Measurements from ENCODE around the gene C1QTNF6.
A peak's percentile ranks its signal among the peaks of the same experiment; 100 is the strongest.

C1QTNF6 gene

GRCh38 chr22:37190262-37190780, 2.3 kb upstream of the C1QTNF6 start:
- DNase-seq: no peak

- DNase-seq: peak; percentile 55
Measured at GRCh38 chr22:37188901-37189466, 937 bp upstream of the C1QTNF6 start.

- peak; percentile 48 for DNase-seq
Measured at GRCh38 chr22:37187552-37187890, 526 bp downstream of the C1QTNF6 start.

GRCh38 chr22:37186997-37187522, 987 bp downstream of the C1QTNF6 start:
- no peak for DNase-seq

GRCh38 chr22:37186228-37186996, 1.6 kb downstream of the C1QTNF6 start:
- DNase-seq: peak; percentile 82

GRCh38 chr22:37185646-37186227, 2.3 kb downstream of the C1QTNF6 start:
- no peak for DNase-seq

GRCh38 chr22:37184816-37185541, 3.1 kb downstream of the C1QTNF6 start:
- DNase-seq: no peak

GRCh38 chr22:37184380-37184755, 3.7 kb downstream of the C1QTNF6 start:
- DNase-seq: no peak

GRCh38 chr22:37183432-37184379, 4.3 kb downstream of the C1QTNF6 start:
- DNase-seq: no peak

GRCh38 chr22:37182949-37183245, 5.2 kb downstream of the C1QTNF6 start:
- no peak for DNase-seq

GRCh38 chr22:37182101-37182948, 5.7 kb downstream of the C1QTNF6 start:
- no peak for DNase-seq

- no peak for DNase-seq
Measured at GRCh38 chr22:37181681-37182080, 6.4 kb downstream of the C1QTNF6 start.

GRCh38 chr22:37180531-37181231, 7.4 kb downstream of the C1QTNF6 start:
- DNase-seq: no peak

GRCh38 chr22:37179622-37180420, 8.2 kb downstream of the C1QTNF6 start:
- DNase-seq: no peak

- no peak for DNase-seq
Measured at GRCh38 chr22:37179126-37179470, 8.9 kb downstream of the C1QTNF6 start.

- DNase-seq: no peak
Measured at GRCh38 chr22:37178350-37179125, 9.5 kb downstream of the C1QTNF6 start.

- DNase-seq: no peak
Measured at GRCh38 chr22:37177755-37178154, 10.3 kb downstream of the C1QTNF6 start.

- DNase-seq: no peak
Measured at GRCh38 chr22:37177221-37177620, 10.8 kb downstream of the C1QTNF6 start.

All from fibroblast of skin of abdomen (primary cell).